Keratinocyte (primary cell): Measurements from ENCODE around the gene ANO3. TPM values are rescaled to one million over a fixed set of nuclear protein-coding genes. Genes with fewer than 3 reads are reported as not detected.

ENCODE experiments used
- DNase-seq: peaks from one replicate; pipeline ENCODE4 v3.0.0-alpha.2; 2011; ENCODE audit warnings: low read depth, missing footprints, low spot score
- FAIRE-seq: peaks from 2 replicates; lab custom pipeline; 2011; peaks lifted over from hg19 to GRCh38; lab: Jason Lieb, UNC
- H2AFZ ChIP-seq: 2 replicates; pipeline ENCODE4 v1.6.0; 2012; ENCODE audit warnings: low read length, control low read depth, inconsistent platforms; ENCODE audit not compliant: control insufficient read depth
- H3K27ac ChIP-seq: 2 replicates; pipeline ENCODE4 v1.5.1; 2011; ENCODE audit warnings: low read length; ENCODE audit not compliant: control insufficient read depth, insufficient read depth
- H3K27me3 ChIP-seq: 3 replicates; pipeline ENCODE4 v1.6.0; 2011; ENCODE audit warnings: low read length; ENCODE audit not compliant: control insufficient read depth, insufficient read depth; ENCODE audit errors: extremely low read depth
- H3K36me3 ChIP-seq, 2 experiments: 2 replicates in 1 of 2; 3 replicates in 1 of 2; pipeline ENCODE4 v1.5.1; 2011; ENCODE audit warnings: low read length in 2 of 2, mild to moderate bottlenecking in 1 of 2; ENCODE audit not compliant: control insufficient read depth in 2 of 2, insufficient read depth in 2 of 2; ENCODE audit errors: extremely low read depth in 1 of 2
- H3K4me1 ChIP-seq: 3 replicates; pipeline ENCODE4 v1.5.1; 2011; ENCODE audit warnings: low read length; ENCODE audit not compliant: control insufficient read depth, insufficient read depth; ENCODE audit errors: extremely low read depth
- H3K4me2 ChIP-seq: 3 replicates; pipeline ENCODE4 v1.6.0; 2011; ENCODE audit warnings: low read depth, low read length; ENCODE audit not compliant: control insufficient read depth, insufficient read depth; ENCODE audit errors: extremely low read depth
- H3K4me3 ChIP-seq, 3 experiments: fragments of 200-600 bp in 1 of 3; sonication (generic) in 1 of 3; 2 replicates in 2 of 3; 3 replicates in 1 of 3; pipeline ENCODE4 v1.5.1; 2011 to 2016; ENCODE audit warnings: low read length in 3 of 3, mild to moderate bottlenecking in 3 of 3, control low read depth in 2 of 3, inconsistent platforms in 1 of 3, low read depth in 1 of 3, mixed read lengths in 1 of 3, mixed run types in 1 of 3, moderate library complexity in 1 of 3; ENCODE audit not compliant: control insufficient read depth in 2 of 3, insufficient read depth in 2 of 3; ENCODE audit errors: extremely low read depth in 1 of 3
- H3K79me2 ChIP-seq: 2 replicates; pipeline ENCODE4 v1.6.0; 2012; ENCODE audit warnings: low read length; ENCODE audit not compliant: control insufficient read depth, insufficient read depth
- H3K9ac ChIP-seq: 3 replicates; pipeline ENCODE4 v1.6.0; 2011; ENCODE audit warnings: low read length; ENCODE audit not compliant: control insufficient read depth, insufficient read depth; ENCODE audit errors: extremely low read depth
- H3K9me1 ChIP-seq: 3 replicates; pipeline ENCODE4 v1.6.0; 2011; ENCODE audit warnings: low read length; ENCODE audit not compliant: control insufficient read depth, insufficient read depth; ENCODE audit errors: extremely low read depth
- H3K9me3 ChIP-seq: 2 replicates; pipeline ENCODE4 v1.5.1; 2012; ENCODE audit warnings: low read depth, low read length; ENCODE audit not compliant: control insufficient read depth
- H4K20me1 ChIP-seq: 3 replicates; pipeline ENCODE4 v1.6.0; 2011; ENCODE audit warnings: low read length; ENCODE audit not compliant: control insufficient read depth, insufficient read depth; ENCODE audit errors: extremely low read depth
- CTCF ChIP-seq, 3 experiments: IDR thresholded peaks in 1 of 3; conservative IDR thresholded peaks in 1 of 3; optimal IDR thresholded peaks in 1 of 3; 2 replicates in 2 of 3; 3 replicates in 1 of 3; pipeline versions ENCODE3 to v1.5.1; 2011; ENCODE audit warnings: low read length in 3 of 3, mild to moderate bottlenecking in 3 of 3, moderate library complexity in 2 of 3, control low read depth in 1 of 3, inconsistent platforms in 1 of 3; ENCODE audit not compliant: insufficient read depth in 2 of 3; ENCODE audit errors: extremely low read depth in 1 of 3
- EZH2 ChIP-seq: IDR thresholded peaks from one replicate; pipeline ENCODE4 v1.6.1; 2012; ENCODE audit warnings: inconsistent platforms, mild to moderate bottlenecking, low read length, moderate library complexity
- dilution Hi-C: fragments of 300-500 bp; cut with MboI; formaldehyde crosslinking; loops from one replicate; pipeline ENCODE4 v1.7.0; 2020; ENCODE audit warnings: low sequenced_read_pairs; ENCODE audit not compliant: extremely low pct_ligation_motif_present
- polyA plus RNA-seq, 5 experiments: library from polyadenylated mRNA; depleted of rRNA in 3 of 5; stranded (reverse) in 3 of 5; stranded (forward) in 1 of 5; unstranded in 1 of 5; fragments of >200 nt; gene quantifications; 1 replicate in 1 of 5; 2 replicates in 3 of 5; 3 replicates in 1 of 5; pipeline versions ENCODE4 v1.2.1 to v1.2.3, GENCODE V29; 2011 to 2012; ENCODE audit warnings: missing spikeins in 2 of 5, low read depth in 1 of 5, low replicate concordance in 1 of 5

The ANO3 gene
- polyA plus RNA-seq, 1 donor (not counting 4 experiments of a cell fraction or from before 2014, with no cell fraction given), result 0.01 TPM

GRCh38 chr11:26665946-26666345 is 334.0 kb downstream of the ANO3 start:
- FAIRE-seq (no peak), DNase-seq (no peak)
- Histone ChIP-seq H3K36me3 (no peaks in the 10 kb centered on the region), H3K27me3 (no peaks in the 10 kb centered on the region), H3K9me3 (no peaks in the 10 kb centered on the region), H3K9me1 (no peaks in the 10 kb centered on the region), H4K20me1 (no peaks in the 10 kb centered on the region), H3K4me2 (no peak overlapping the region), H3K79me2 (no peaks in the 10 kb centered on the region), H2AFZ (no peak overlapping the region), H3K9ac (no peak overlapping the region), H3K27ac (no peak overlapping the region), H3K4me1 (peaks cover 3% of the 10 kb centered on the region), H3K4me3 (no peak overlapping the region)
- TF ChIP-seq EZH2 (no peak), CTCF (optimal IDR thresholded peaks at IDR 0.05 in 1 of 3, IDR thresholded peaks at IDR 0.05 in 1 of 3, conservative IDR thresholded peaks at IDR 0.05 in 1 of 3; ENCODE audit: extremely low read depth in 1 of 3, insufficient read depth in 2 of 3, low read length in 3 of 3) (no peak)
- dilution Hi-C loops, result no loop called here

DNA sequence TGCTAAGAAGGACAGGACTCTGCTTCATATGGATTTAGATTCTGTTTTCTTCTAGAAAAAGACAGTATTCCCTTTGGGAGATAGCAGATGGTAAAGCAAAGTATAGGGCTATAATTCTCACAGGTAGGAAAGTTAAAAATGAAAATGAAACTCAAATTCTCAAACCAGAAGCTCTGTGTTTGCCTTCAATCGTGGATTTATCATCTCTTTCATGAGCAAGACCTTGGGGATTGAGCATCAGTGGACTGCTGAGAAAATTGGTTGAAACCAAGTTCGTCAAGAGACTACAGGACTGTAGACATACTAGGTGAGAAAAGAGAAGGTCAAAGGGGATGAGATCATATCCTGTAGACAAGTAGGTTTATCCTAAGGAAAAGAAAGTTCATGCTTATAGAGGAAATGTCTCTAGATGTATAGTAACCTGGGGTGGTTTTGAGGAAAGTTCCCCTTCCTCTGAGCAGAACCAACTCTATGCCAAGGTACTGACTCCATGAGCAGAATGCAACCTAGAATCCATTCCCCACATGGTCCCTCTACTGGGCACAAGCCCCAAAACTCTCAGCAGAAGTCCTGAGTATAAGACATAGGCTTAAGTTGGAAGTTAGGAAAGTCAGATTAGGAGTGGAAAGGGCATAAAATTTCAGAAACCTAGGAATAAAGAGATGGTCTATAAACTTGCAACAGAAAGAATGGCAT is 343.5 kb downstream of the ANO3 start:
- Histone ChIP-seq H3K27me3 (no peaks in the 10 kb centered on the region), H3K9me1 (no peaks in the 10 kb centered on the region), H3K9ac (no peak overlapping the region), H3K9me3 (no peaks in the 10 kb centered on the region), H3K27ac (no peak overlapping the region), H3K79me2 (no peaks in the 10 kb centered on the region), H4K20me1 (no peaks in the 10 kb centered on the region), H3K4me1 (peaks cover 22% of the 10 kb centered on the region), H3K4me2 (peak overlapping the region; percentile 24), H2AFZ (peak overlapping the region; percentile 49), H3K36me3 (no peaks in the 10 kb centered on the region), H3K4me3 (no peak overlapping the region)
- TF ChIP-seq EZH2, result no peak
- no peak for TF ChIP-seq CTCF (optimal IDR thresholded peaks at IDR 0.05 in 1 of 3, IDR thresholded peaks at IDR 0.05 in 1 of 3, conservative IDR thresholded peaks at IDR 0.05 in 1 of 3; ENCODE audit: extremely low read depth in 1 of 3, insufficient read depth in 2 of 3, low read length in 3 of 3)
- DNase-seq (no peak), FAIRE-seq (peak; percentile 5)
- dilution Hi-C loops, result no loop called here
